H1 (cell line): Measurements from ENCODE around the gene PRDM4. TPM values are rescaled to one million over a fixed set of nuclear protein-coding genes. Genes with fewer than 3 reads are reported as not detected.

Source experiments
- BRCA1 ChIP-seq: IDR thresholded peaks from 2 replicates; pipeline ENCODE4 v1.6.1; 2012; ENCODE audit warnings: low read depth, low read length, improper control_type of control experiment
- CHD7 ChIP-seq: fragments of 300-600 bp; sonication (generic); IDR thresholded peaks from 2 replicates; pipeline ENCODE4 v1.7.1; 2012; ENCODE audit warnings: low read length, moderate library complexity, mild to moderate bottlenecking, inconsistent platforms; ENCODE audit not compliant: insufficient replicate concordance
- FOSL1 ChIP-seq: IDR thresholded peaks from 2 replicates; pipeline ENCODE4 v1.6.1; 2011; ENCODE audit warnings: mild to moderate bottlenecking, low read depth, low read length, moderate library complexity; ENCODE audit not compliant: insufficient read depth
- RFX5 ChIP-seq: IDR thresholded peaks from 2 replicates; pipeline ENCODE4 v1.6.1; 2011; ENCODE audit warnings: low read depth, low read length, improper control_type of control experiment, borderline replicate concordance
- polyA plus RNA-seq, 7 experiments: library from polyadenylated mRNA; depleted of rRNA in 3 of 7; stranded (reverse) in 5 of 7; unstranded in 2 of 7; fragments of >200 nt in 5 of 7; fragments of 200-250 nt in 2 of 7; gene quantifications; 1 replicate in 5 of 7; 2 replicates in 1 of 7; 4 replicates in 1 of 7; pipeline versions ENCODE4 v1.2.1 to v1.2.3, GENCODE V29; 2011 to 2013; ENCODE audit warnings: missing spikeins in 2 of 7, mixed read lengths in 2 of 7
- total RNA-seq: library from RNA; stranded (reverse); fragmentation: NEBNext Ultra II Directional; extraction: Animal tissue kit (Norgen Biotek cat#: 25700); gene quantifications from 2 replicates; pipeline ENCODE4 v1.2.1, GENCODE V29; 2021

The PRDM4 gene
- total and polyA plus RNA-seq, 2 of the 8 experiments (the other 6 are each of a cell fraction or from before 2014, with no cell fraction given) = 10.1 to 17.5 TPM

- TF ChIP-seq CHD7 = no peak
- no peak for TF ChIP-seq BRCA1
- TF ChIP-seq FOSL1 = no peak
- TF ChIP-seq RFX5 = no peak
These were observed 56.9 kb downstream of the PRDM4 start (continued) for GRCh38 chr12:107704041-107704440.
